Natural killer cell (primary cell): Measurements from ENCODE around the gene HOOK1. TPM values are rescaled to one million over a fixed set of nuclear protein-coding genes. Genes with fewer than 3 reads are reported as not detected.
"Not testable (repeated sequence)": the region's sequence is repeated elsewhere in the genome, so short reads cannot be mapped to it uniquely, and the experiment has no call there.

Experiments used
- ATAC-seq, 3 donors: fragments of 150-1000 bp in 2 of 3; fragments of 200-7000 bp in 1 of 3; cut with Tn5 transposase; 1 replicate in 1 of 3; 2 replicates in 2 of 3; pipeline ENCODE4 v1.10.0; 2021; ENCODE audit warnings: mild to moderate bottlenecking in 2 of 3, moderate library complexity in 2 of 3
- DNase-seq, 2 donors: peaks; one replicate each; pipeline versions ENCODE4 v3.0.0 to v3.0.0-alpha.2; 2013 to 2021; ENCODE audit warnings: mixed read lengths in 1 of 2
- H3K27ac ChIP-seq: one replicate; pipeline ENCODE4 v1.5.1; 2013; ENCODE audit warnings: mild to moderate bottlenecking, low read length
- H3K27me3 ChIP-seq: one replicate; pipeline ENCODE4 v1.6.1; 2013; ENCODE audit warnings: low read length; ENCODE audit not compliant: control insufficient read depth, insufficient read depth
- H3K36me3 ChIP-seq: one replicate; pipeline ENCODE4 v1.6.1; 2013; ENCODE audit warnings: low read length; ENCODE audit not compliant: control insufficient read depth, insufficient read depth
- H3K4me1 ChIP-seq: one replicate; pipeline ENCODE4 v1.6.1; 2013; ENCODE audit warnings: low read length; ENCODE audit not compliant: control insufficient read depth, insufficient read depth
- H3K4me3 ChIP-seq: one replicate; pipeline ENCODE4 v1.5.1; 2013; ENCODE audit warnings: low read length
- H3K9me3 ChIP-seq: one replicate; pipeline ENCODE4 v1.6.1; 2013; ENCODE audit warnings: low read length; ENCODE audit not compliant: control insufficient read depth, insufficient read depth
- H3K27ac Mint-ChIP-seq, 2 donors: one replicate each; pipeline ENCODE4 v1.8.0; 2022; ENCODE audit warnings: mild to moderate bottlenecking in 2 of 2, mixed read lengths in 2 of 2, moderate library complexity in 1 of 2
- H3K27me3 Mint-ChIP-seq, 2 donors: one replicate each; pipeline ENCODE4 v1.8.0; 2022; ENCODE audit warnings: low read depth in 2 of 2, mixed read lengths in 2 of 2
- H3K36me3 Mint-ChIP-seq: one replicate; pipeline ENCODE4 v1.8.0; 2022; ENCODE audit warnings: mixed read lengths
- H3K4me1 Mint-ChIP-seq, 2 donors: one replicate each; pipeline ENCODE4 v1.8.0; 2022; ENCODE audit warnings: mixed read lengths in 2 of 2
- H3K4me3 Mint-ChIP-seq: one replicate; pipeline ENCODE4 v1.8.0; 2022; ENCODE audit warnings: mild to moderate bottlenecking, moderate library complexity, mixed read lengths
- H3K9me3 Mint-ChIP-seq, 2 donors: one replicate each; pipeline ENCODE4 v1.8.0; 2022; ENCODE audit warnings: mixed read lengths in 2 of 2
- CTCF ChIP-seq: fragments of 200-600 bp; IDR thresholded peaks from one replicate; pipeline ENCODE4 v1.8.0; 2022; ENCODE audit warnings: antibody characterized with exemption
- WGBS: methylation state at CpG from one replicate; pipeline ENCODE4 v1.1.7; 2013; ENCODE audit warnings: missing lambda C conversion rate; ENCODE audit not compliant: insufficient coverage; 5-methylcytosine and 5-hydroxymethylcytosine counted together
- intact Hi-C: fragments of 100-400 bp; cut with micrococcal nuclease; formaldehyde crosslinking; loops from one replicate; pipeline ENCODE4 v1.14.2; 2022
- total RNA-seq, 4 donors: library from RNA; stranded (reverse); fragments of 120-200 nt in 1 of 4; gene quantifications; one replicate each; pipeline versions ENCODE4 v1.2.3 to v1.2.4, GENCODE V29; 2013 to 2022

Gene HOOK1
- total RNA-seq, 3 donors from 2014 or later (not counting 1 experiment from before 2014, with no cell fraction given): 2.6 to 3.9 (median 2.7) TPM

- no peaks in the 10 kb centered on the region for H3K9me3 Mint-ChIP-seq
- Histone ChIP-seq H3K4me3 (no peak overlapping the region), H3K9me3 (no peaks in the 10 kb centered on the region), H3K4me1 (no peaks in the 10 kb centered on the region), H3K27me3 (no peaks in the 10 kb centered on the region), H3K36me3 (no peaks in the 10 kb centered on the region), H3K27ac (no peak overlapping the region)
- no peak overlapping the region for H3K4me3 Mint-ChIP-seq
- no peaks in the 10 kb centered on the region for H3K27me3 Mint-ChIP-seq
- TF ChIP-seq CTCF: no peak
- DNase-seq: no peak
- H3K36me3 Mint-ChIP-seq: no peaks in the 10 kb centered on the region
- no peak overlapping the region for H3K27ac Mint-ChIP-seq
- H3K4me1 Mint-ChIP-seq: peaks cover 0 to 5% of the 10 kb centered on the region in 2 donors
- no peak for ATAC-seq
- intact Hi-C loops: no loop called here
- WGBS: 92% methylated on average over 2 of the region's 2 CpGs
These were observed 92.2 kb downstream of the HOOK1 start for GRCh38 chr1:59906931-59907330.

- no peaks in the 10 kb centered on the region for H3K9me3 Mint-ChIP-seq
- H3K4me1 Mint-ChIP-seq: peaks cover 0 to 4% of the 10 kb centered on the region in 2 donors
- H3K27ac ChIP-seq: no peak overlapping the region
- H3K36me3 ChIP-seq: no peaks in the 10 kb centered on the region
- no peaks in the 10 kb centered on the region for H3K36me3 Mint-ChIP-seq
- H3K9me3 ChIP-seq: no peaks in the 10 kb centered on the region
- intact Hi-C loops: no loop called here
- H3K27me3 ChIP-seq: no peaks in the 10 kb centered on the region
- H3K4me1 ChIP-seq: no peaks in the 10 kb centered on the region
- no peak overlapping the region for H3K27ac Mint-ChIP-seq
- H3K4me3 Mint-ChIP-seq: no peak overlapping the region
- ATAC-seq: no peak
- DNase-seq: no peak
- H3K4me3 ChIP-seq: no peak overlapping the region
- TF ChIP-seq CTCF: no peak
- no peaks in the 10 kb centered on the region for H3K27me3 Mint-ChIP-seq
- 100% methylated on average over 1 of the region's 2 CpGs for WGBS
These were observed 93.3 kb downstream of the HOOK1 start for GRCh38 chr1:59908084-59908483.

GRCh38 chr1:59908682-59909081 is 93.9 kb downstream of the HOOK1 start:
- ATAC-seq (no peak), DNase-seq (no peak)
- Histone ChIP-seq H3K9me3 (no peaks in the 10 kb centered on the region), H3K4me1 (no peaks in the 10 kb centered on the region), H3K36me3 (no peaks in the 10 kb centered on the region), H3K27ac (no peak overlapping the region), H3K4me3 (no peak overlapping the region), H3K27me3 (no peaks in the 10 kb centered on the region)
- TF ChIP-seq CTCF: no peak
- Mint-ChIP-seq H3K4me1 (no peaks in the 10 kb centered on the region), H3K4me3 (no peak overlapping the region), H3K27ac (no peak overlapping the region), H3K9me3 (no peaks in the 10 kb centered on the region), H3K36me3 (no peaks in the 10 kb centered on the region), H3K27me3 (peaks cover 0 to 6% of the 10 kb centered on the region in 2 donors)
- intact Hi-C loops: no loop called here
- 94% methylated on average over 2 of the region's 2 CpGs for WGBS

- DNase-seq, H3K27me3 ChIP-seq, H3K4me1 ChIP-seq, intact Hi-C loops, ATAC-seq, H3K4me1 Mint-ChIP-seq, H3K9me3 Mint-ChIP-seq, H3K4me3 ChIP-seq, H3K27ac Mint-ChIP-seq, H3K36me3 ChIP-seq, H3K27ac ChIP-seq, H3K9me3 ChIP-seq, H3K36me3 Mint-ChIP-seq, H3K4me3 Mint-ChIP-seq: not testable (repeated sequence)
- H3K27me3 Mint-ChIP-seq: peaks cover 0 to 21% of the 10 kb centered on the region in 2 donors
- WGBS: 74% methylated on average over 4 of the region's 7 CpGs
These were observed 100.1 kb downstream of the HOOK1 start for GRCh38 chr1:59914791-59915286.
